Measurements from ENCODE around the gene GRIFIN. TPM values are rescaled to one million over a fixed set of nuclear protein-coding genes. Genes with fewer than 3 reads are reported as not detected.

The GRIFIN gene
- polyA plus RNA-seq, 2 donors = not detected

DNA sequence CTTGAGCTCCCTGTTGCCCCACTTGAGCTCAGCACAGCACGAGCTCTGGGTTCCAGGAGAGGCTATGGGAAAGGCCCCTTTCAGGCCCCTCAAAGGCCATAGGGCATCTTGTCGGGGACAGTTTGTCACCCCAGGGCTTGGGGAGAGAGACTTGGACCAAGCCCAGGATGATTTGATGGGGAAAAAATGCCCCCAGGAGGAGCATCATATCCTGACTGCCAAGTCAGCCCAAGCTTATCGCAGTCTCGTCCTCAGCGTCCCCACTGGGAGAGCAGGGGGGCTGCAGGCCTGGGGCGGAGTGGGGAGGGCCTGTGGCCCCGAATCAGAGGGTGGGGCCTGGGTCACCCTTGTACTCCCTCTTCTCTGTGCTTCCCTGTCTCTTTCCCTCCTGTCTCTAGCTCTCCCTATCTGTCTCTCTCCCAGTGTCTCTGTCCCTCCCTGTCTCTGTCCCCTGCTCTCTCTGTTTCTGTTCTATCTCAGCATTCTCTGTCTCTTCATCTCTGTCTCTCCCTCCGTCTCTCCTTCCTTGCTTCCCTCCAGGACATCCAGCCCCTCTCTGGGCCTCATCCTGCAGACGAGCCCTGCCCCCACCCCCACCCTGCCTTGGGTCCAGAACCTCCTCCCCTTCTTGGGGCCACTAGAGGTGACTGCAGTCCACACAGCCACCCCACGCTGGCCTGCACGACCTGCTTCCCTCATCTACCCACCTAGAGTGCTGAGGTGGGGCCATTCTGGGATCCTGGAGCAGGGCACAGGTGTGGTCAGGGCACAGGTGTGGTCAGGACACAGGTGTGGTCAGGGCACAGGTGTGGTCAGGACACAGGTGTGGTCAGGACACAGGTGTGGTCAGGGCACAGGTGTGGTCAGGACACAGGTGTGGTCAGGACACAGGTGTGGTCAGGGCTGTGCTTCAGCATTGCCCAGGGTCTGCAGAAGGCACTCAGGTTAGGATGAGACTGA is 17.3 kb upstream of the GRIFIN start:
- peaks cover 0 to 3% of the 10 kb centered on the region in 2 donors for H3K4me1 ChIP-seq (ENCODE audit: control insufficient read depth in 2 of 2, insufficient read depth in 2 of 2, low read length in 1 of 2)
- peaks cover 0 to 2% of the 10 kb centered on the region in 2 donors for H3K9me3 ChIP-seq (ENCODE audit: control insufficient read depth in 2 of 2, insufficient read depth in 1 of 2, low read depth in 1 of 2, low read length in 1 of 2)
- H3K27ac ChIP-seq (ENCODE audit: low read depth in 2 of 2, low read length in 1 of 2) = no peak overlapping the region
- 45 to 60% methylated on average over 8 to 10 of the region's 11 CpGs for WGBS, 2 donors
- H3K27me3 ChIP-seq (ENCODE audit: control insufficient read depth in 1 of 2, insufficient read depth in 2 of 2, low read length in 2 of 2) = no peaks in the 10 kb centered on the region
- no peak overlapping the region for H3K4me3 ChIP-seq (ENCODE audit: low read depth in 1 of 2, low read length in 2 of 2)
- no peaks in the 10 kb centered on the region for H3K36me3 ChIP-seq (ENCODE audit: control insufficient read depth in 2 of 2, insufficient read depth in 2 of 2, low read length in 1 of 2)

DNA sequence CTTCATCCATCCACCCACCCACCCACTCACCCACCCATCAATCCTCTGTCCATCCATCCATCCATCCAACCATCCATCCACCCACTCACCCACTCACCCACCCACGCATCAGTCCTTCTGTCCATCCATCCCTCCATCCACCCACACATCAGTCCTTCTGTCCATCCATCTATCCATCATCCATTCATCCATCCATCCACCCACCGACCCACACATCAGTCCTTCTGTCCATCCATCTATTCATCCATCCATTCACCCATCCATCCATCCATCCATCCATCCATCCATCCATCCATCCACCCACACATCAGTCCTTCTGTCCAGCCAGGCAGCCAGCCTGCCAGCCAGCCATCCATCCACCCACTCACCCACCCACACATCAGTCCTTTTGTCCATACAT is 15.8 kb upstream of the GRIFIN start:
- peaks cover 0 to 2% of the 10 kb centered on the region in 2 donors for H3K9me3 ChIP-seq (ENCODE audit: control insufficient read depth in 2 of 2, insufficient read depth in 1 of 2, low read depth in 1 of 2, low read length in 1 of 2)
- no peak overlapping the region for H3K4me3 ChIP-seq (ENCODE audit: low read depth in 1 of 2, low read length in 2 of 2)
- no peaks in the 10 kb centered on the region for H3K27me3 ChIP-seq (ENCODE audit: control insufficient read depth in 1 of 2, insufficient read depth in 2 of 2, low read length in 2 of 2)
- WGBS, 2 donors = 96 to 98% methylated on average over 2 of the region's 2 CpGs
- H3K27ac ChIP-seq (ENCODE audit: low read depth in 2 of 2, low read length in 1 of 2) = no peak overlapping the region
- H3K4me1 ChIP-seq (ENCODE audit: control insufficient read depth in 2 of 2, insufficient read depth in 2 of 2, low read length in 1 of 2) = peaks cover 0 to 3% of the 10 kb centered on the region in 2 donors
- no peaks in the 10 kb centered on the region for H3K36me3 ChIP-seq (ENCODE audit: control insufficient read depth in 2 of 2, insufficient read depth in 2 of 2, low read length in 1 of 2)

DNA sequence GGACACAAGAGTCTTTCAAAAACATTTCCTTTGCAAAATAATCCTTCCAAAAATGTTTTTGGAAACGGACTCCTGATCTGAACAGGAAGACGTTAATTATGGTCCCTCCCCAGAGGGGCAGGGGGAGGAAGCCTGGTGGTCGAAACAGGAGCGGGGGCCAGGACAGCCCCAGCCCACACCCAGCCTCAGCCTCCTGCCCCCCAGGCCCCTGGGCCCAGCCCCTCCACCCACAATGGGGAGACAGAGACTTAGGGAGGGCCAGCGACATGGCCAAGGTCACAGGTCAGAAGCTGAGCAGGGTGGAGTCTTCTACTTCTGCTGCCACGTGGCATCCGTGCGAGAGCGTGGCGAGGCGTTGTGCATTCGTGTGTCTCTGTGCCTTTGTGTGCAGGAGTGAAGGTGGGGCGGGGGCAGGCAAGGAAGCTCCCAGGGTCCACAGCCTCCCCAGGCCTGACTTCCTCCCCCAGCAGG is 14.0 kb upstream of the GRIFIN start:
- Histone ChIP-seq H3K4me1 (ENCODE audit: control insufficient read depth in 2 of 2, insufficient read depth in 2 of 2, low read length in 1 of 2) (peaks cover 0 to 3% of the 10 kb centered on the region in 2 donors), H3K27ac (ENCODE audit: low read depth in 2 of 2, low read length in 1 of 2) (no peak overlapping the region), H3K27me3 (ENCODE audit: control insufficient read depth in 1 of 2, insufficient read depth in 2 of 2, low read length in 2 of 2) (no peaks in the 10 kb centered on the region), H3K36me3 (ENCODE audit: control insufficient read depth in 2 of 2, insufficient read depth in 2 of 2, low read length in 1 of 2) (no peaks in the 10 kb centered on the region), H3K9me3 (ENCODE audit: control insufficient read depth in 2 of 2, insufficient read depth in 1 of 2, low read depth in 1 of 2, low read length in 1 of 2) (no peaks in the 10 kb centered on the region), H3K4me3 (ENCODE audit: low read depth in 1 of 2, low read length in 2 of 2) (no peak overlapping the region)
- 56 to 64% methylated on average over 13 of the region's 13 CpGs for WGBS, 2 donors

DNA sequence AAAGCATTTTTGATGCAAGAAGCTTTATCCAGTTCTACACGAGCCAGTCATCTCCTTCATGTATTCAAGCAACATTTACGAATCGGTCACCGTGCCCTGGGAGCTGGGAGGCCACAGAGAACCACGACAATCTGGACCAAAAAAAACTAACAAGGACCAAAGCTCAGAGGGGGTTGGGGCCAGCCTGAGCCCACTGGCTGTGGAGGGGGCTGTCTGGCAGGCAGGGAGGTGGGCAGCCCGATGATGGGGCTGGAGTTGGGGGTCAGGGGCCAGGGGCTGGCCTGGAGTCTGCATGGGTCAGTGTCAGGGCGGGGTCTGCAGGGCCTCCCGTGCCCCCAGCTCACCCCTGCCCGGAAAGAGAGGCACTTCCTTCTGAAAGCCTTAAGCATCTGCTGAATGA is 12.5 kb upstream of the GRIFIN start:
- no peaks in the 10 kb centered on the region for H3K36me3 ChIP-seq (ENCODE audit: control insufficient read depth in 2 of 2, insufficient read depth in 2 of 2, low read length in 1 of 2)
- no peaks in the 10 kb centered on the region for H3K9me3 ChIP-seq (ENCODE audit: control insufficient read depth in 2 of 2, insufficient read depth in 1 of 2, low read depth in 1 of 2, low read length in 1 of 2)
- no peak overlapping the region for H3K27ac ChIP-seq (ENCODE audit: low read depth in 2 of 2, low read length in 1 of 2)
- 41 to 53% methylated on average over 9 of the region's 9 CpGs for WGBS, 2 donors
- peaks cover 0 to 3% of the 10 kb centered on the region in 2 donors for H3K4me1 ChIP-seq (ENCODE audit: control insufficient read depth in 2 of 2, insufficient read depth in 2 of 2, low read length in 1 of 2)
- no peaks in the 10 kb centered on the region for H3K27me3 ChIP-seq (ENCODE audit: control insufficient read depth in 1 of 2, insufficient read depth in 2 of 2, low read length in 2 of 2)
- H3K4me3 ChIP-seq (ENCODE audit: low read depth in 1 of 2, low read length in 2 of 2) = no peak overlapping the region

GRCh38 chr7:2488272-2488645 is 12.1 kb upstream of the GRIFIN start:
- Histone ChIP-seq H3K4me3 (ENCODE audit: low read depth in 1 of 2, low read length in 2 of 2) (no peak overlapping the region), H3K36me3 (ENCODE audit: control insufficient read depth in 2 of 2, insufficient read depth in 2 of 2, low read length in 1 of 2) (no peaks in the 10 kb centered on the region), H3K27me3 (ENCODE audit: control insufficient read depth in 1 of 2, insufficient read depth in 2 of 2, low read length in 2 of 2) (no peaks in the 10 kb centered on the region), H3K27ac (ENCODE audit: low read depth in 2 of 2, low read length in 1 of 2) (no peak overlapping the region), H3K9me3 (ENCODE audit: control insufficient read depth in 2 of 2, insufficient read depth in 1 of 2, low read depth in 1 of 2, low read length in 1 of 2) (peaks cover 0 to under 1% of the 10 kb centered on the region in 2 donors), H3K4me1 (ENCODE audit: control insufficient read depth in 2 of 2, insufficient read depth in 2 of 2, low read length in 1 of 2) (peaks cover 0 to 3% of the 10 kb centered on the region in 2 donors)
- 61 to 67% methylated on average over 8 of the region's 8 CpGs for WGBS, 2 donors

- 52 to 54% methylated on average over 10 to 14 of the region's 14 CpGs for WGBS, 2 donors
- H3K9me3 ChIP-seq (ENCODE audit: control insufficient read depth in 2 of 2, insufficient read depth in 1 of 2, low read depth in 1 of 2, low read length in 1 of 2) = peaks cover 0 to 5% of the 10 kb centered on the region in 2 donors
- H3K36me3 ChIP-seq (ENCODE audit: control insufficient read depth in 2 of 2, insufficient read depth in 2 of 2, low read length in 1 of 2) = no peaks in the 10 kb centered on the region
- H3K4me1 ChIP-seq (ENCODE audit: control insufficient read depth in 2 of 2, insufficient read depth in 2 of 2, low read length in 1 of 2) = peaks cover 0 to 3% of the 10 kb centered on the region in 2 donors
- H3K27ac ChIP-seq (ENCODE audit: low read depth in 2 of 2, low read length in 1 of 2) = no peak overlapping the region
- no peaks in the 10 kb centered on the region for H3K27me3 ChIP-seq (ENCODE audit: control insufficient read depth in 1 of 2, insufficient read depth in 2 of 2, low read length in 2 of 2)
- no peak overlapping the region for H3K4me3 ChIP-seq (ENCODE audit: low read depth in 1 of 2, low read length in 2 of 2)
These were observed 11.5 kb upstream of the GRIFIN start for GRCh38 chr7:2487586-2488271.

DNA sequence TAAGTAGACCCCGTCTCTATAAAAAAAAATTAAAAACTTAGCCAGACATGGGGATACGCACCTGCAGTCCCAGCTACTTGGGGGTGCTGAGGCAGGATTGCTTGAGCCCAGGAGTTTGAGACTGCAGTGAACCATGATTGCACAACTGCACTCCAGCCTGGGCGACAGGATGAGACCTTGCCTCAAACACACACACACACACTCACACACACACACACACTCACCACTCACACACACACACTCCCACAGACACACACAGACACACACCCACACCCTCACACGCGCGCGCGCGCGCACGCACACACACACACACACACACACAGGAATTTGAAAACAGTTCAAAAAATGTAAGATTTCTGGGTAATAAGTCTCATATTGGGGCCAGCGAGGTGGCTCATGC is 8.7 kb upstream of the GRIFIN start:
- no peaks in the 10 kb centered on the region for H3K36me3 ChIP-seq (ENCODE audit: control insufficient read depth in 2 of 2, insufficient read depth in 2 of 2, low read length in 1 of 2)
- H3K27me3 ChIP-seq (ENCODE audit: control insufficient read depth in 1 of 2, insufficient read depth in 2 of 2, low read length in 2 of 2) = no peaks in the 10 kb centered on the region
- WGBS, 2 donors = 84 to 87% methylated on average over 12 of the region's 12 CpGs
- H3K4me1 ChIP-seq (ENCODE audit: control insufficient read depth in 2 of 2, insufficient read depth in 2 of 2, low read length in 1 of 2) = no peaks in the 10 kb centered on the region
- H3K4me3 ChIP-seq (ENCODE audit: low read depth in 1 of 2, low read length in 2 of 2) = no peak overlapping the region
- H3K9me3 ChIP-seq (ENCODE audit: control insufficient read depth in 2 of 2, insufficient read depth in 1 of 2, low read depth in 1 of 2, low read length in 1 of 2) = peaks cover 0 to 9% of the 10 kb centered on the region in 2 donors
- no peak overlapping the region for H3K27ac ChIP-seq (ENCODE audit: low read depth in 2 of 2, low read length in 1 of 2)

GRCh38 chr7:2483494-2483893 is 7.3 kb upstream of the GRIFIN start:
- Histone ChIP-seq H3K9me3 (ENCODE audit: control insufficient read depth in 2 of 2, insufficient read depth in 1 of 2, low read depth in 1 of 2, low read length in 1 of 2) (peaks cover 0 to 9% of the 10 kb centered on the region in 2 donors), H3K27me3 (ENCODE audit: control insufficient read depth in 1 of 2, insufficient read depth in 2 of 2, low read length in 2 of 2) (no peaks in the 10 kb centered on the region), H3K36me3 (ENCODE audit: control insufficient read depth in 2 of 2, insufficient read depth in 2 of 2, low read length in 1 of 2) (no peaks in the 10 kb centered on the region), H3K4me1 (ENCODE audit: control insufficient read depth in 2 of 2, insufficient read depth in 2 of 2, low read length in 1 of 2) (peaks cover 0 to 3% of the 10 kb centered on the region in 2 donors), H3K4me3 (ENCODE audit: low read depth in 1 of 2, low read length in 2 of 2) (no peak overlapping the region), H3K27ac (ENCODE audit: low read depth in 2 of 2, low read length in 1 of 2) (no peak overlapping the region)
- WGBS, 2 donors = 67 to 68% methylated on average over 5 of the region's 5 CpGs

DNA sequence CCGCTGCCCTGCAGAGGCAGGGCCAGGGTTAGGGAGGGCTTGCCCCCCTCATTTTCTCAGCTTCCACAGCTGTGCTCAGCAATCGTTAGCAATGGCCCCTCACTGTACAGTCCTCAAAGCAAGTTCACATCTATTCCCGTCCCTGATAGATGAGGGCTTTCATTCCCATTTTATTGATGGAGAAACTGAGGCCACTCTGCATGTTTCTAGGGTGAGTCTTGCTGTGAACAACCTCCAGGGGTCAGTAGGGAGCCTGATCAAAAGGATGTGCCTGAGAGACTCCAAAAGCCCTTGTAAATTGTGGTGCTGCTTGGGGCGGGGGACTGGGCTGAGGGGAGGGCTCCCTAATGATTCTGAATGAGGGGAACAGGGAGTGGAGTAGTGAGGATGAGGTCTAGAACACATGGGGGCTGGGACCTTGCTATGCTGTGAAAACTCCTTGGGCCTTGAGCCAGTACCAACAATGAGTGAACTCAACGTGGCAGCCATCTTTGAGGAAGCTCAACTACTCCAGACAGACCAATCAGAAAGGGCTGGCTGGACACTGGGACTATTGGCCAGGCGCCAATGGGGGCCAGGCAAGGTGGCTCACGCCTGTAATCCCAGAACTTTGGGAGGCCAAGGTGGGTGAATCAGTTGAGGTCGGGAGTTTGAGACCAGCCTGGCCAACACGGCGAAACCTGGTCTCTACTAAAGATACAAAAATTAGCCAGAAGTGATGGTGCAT is 6.7 kb upstream of the GRIFIN start:
- Histone ChIP-seq H3K9me3 (ENCODE audit: control insufficient read depth in 2 of 2, insufficient read depth in 1 of 2, low read depth in 1 of 2, low read length in 1 of 2) (peaks cover 0 to 9% of the 10 kb centered on the region in 2 donors), H3K4me3 (ENCODE audit: low read depth in 1 of 2, low read length in 2 of 2) (no peak overlapping the region), H3K27ac (ENCODE audit: low read depth in 2 of 2, low read length in 1 of 2) (no peak overlapping the region), H3K27me3 (ENCODE audit: control insufficient read depth in 1 of 2, insufficient read depth in 2 of 2, low read length in 2 of 2) (no peaks in the 10 kb centered on the region), H3K4me1 (ENCODE audit: control insufficient read depth in 2 of 2, insufficient read depth in 2 of 2, low read length in 1 of 2) (peaks cover 5 to 9% of the 10 kb centered on the region in 2 donors), H3K36me3 (ENCODE audit: control insufficient read depth in 2 of 2, insufficient read depth in 2 of 2, low read length in 1 of 2) (no peaks in the 10 kb centered on the region)
- WGBS, 2 donors = 80 to 84% methylated on average over 10 of the region's 10 CpGs

All from esophagus (tissue), 2 donors.